ENCODE measurements around the gene LHFPL6. TPM values are rescaled to one million over a fixed set of nuclear protein-coding genes. Genes with fewer than 3 reads are reported as not detected.
A peak's percentile ranks its signal among the peaks of the same experiment; 100 is the strongest.

Gene LHFPL6
- total and polyA plus RNA-seq, 4 donors, result 22.7 to 115 (median 36.1) TPM

DNA sequence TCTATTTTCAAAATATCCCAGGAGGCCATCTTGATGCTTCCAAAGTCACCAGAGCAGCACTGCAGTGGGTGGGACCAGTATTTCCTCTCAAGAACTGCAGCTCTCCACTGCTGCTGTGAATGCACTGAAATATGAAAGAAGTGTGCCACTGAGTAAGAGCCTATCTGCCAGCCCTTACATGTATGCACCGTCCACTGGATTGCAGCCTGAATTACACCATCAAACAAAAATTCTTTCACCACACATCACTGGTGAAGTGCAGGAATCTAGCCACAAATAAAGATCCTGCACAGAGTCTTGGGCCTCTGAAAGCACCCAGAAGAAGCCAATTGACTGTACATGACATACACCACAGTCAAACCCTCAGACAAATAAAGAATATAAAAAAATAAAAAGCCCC lies 249.0 kb downstream of the LHFPL6 start:
- H3K27ac ChIP-seq (ENCODE audit: low read depth in 1 of 2, low read length in 1 of 2), result no peak overlapping the region
- H3K9me3 ChIP-seq (ENCODE audit: control insufficient read depth in 4 of 4, insufficient read depth in 3 of 4, low read length in 3 of 4), result peaks cover 0 to 4% (median 0%) of the 10 kb centered on the region in 4 donors
- DNase-seq (no peak), ATAC-seq (ENCODE audit: insufficient read depth, low FRiP score) (no peak)
- 67 to 88% methylated on average over 1 of the region's 1 CpG for WGBS, 2 donors
- H3K27me3 ChIP-seq (ENCODE audit: control insufficient read depth in 3 of 3, insufficient read depth in 3 of 3, low read length in 2 of 3), result no peaks in the 10 kb centered on the region
- TF ChIP-seq, protein P1, sequence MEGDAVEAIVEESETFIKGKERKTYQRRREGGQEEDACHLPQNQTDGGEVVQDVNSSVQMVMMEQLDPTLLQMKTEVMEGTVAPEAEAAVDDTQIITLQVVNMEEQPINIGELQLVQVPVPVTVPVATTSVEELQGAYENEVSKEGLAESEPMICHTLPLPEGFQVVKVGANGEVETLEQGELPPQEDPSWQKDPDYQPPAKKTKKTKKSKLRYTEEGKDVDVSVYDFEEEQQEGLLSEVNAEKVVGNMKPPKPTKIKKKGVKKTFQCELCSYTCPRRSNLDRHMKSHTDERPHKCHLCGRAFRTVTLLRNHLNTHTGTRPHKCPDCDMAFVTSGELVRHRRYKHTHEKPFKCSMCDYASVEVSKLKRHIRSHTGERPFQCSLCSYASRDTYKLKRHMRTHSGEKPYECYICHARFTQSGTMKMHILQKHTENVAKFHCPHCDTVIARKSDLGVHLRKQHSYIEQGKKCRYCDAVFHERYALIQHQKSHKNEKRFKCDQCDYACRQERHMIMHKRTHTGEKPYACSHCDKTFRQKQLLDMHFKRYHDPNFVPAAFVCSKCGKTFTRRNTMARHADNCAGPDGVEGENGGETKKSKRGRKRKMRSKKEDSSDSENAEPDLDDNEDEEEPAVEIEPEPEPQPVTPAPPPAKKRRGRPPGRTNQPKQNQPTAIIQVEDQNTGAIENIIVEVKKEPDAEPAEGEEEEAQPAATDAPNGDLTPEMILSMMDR (IDR thresholded peaks at IDR 0.05; ENCODE audit: control extremely low read depth, extremely low read depth), result no peak
- no peak overlapping the region for H3K9ac ChIP-seq (ENCODE audit: insufficient read depth in 1 of 2, low read length in 2 of 2)
- peaks cover 0 to 22% (median 3%) of the 10 kb centered on the region in 5 donors for H3K4me1 ChIP-seq (ENCODE audit: control insufficient read depth in 5 of 5, insufficient read depth in 5 of 5, low read length in 5 of 5)
- H3K36me3 ChIP-seq (ENCODE audit: control insufficient read depth in 4 of 4, insufficient read depth in 4 of 4, low read length in 4 of 4), result no peaks in the 10 kb centered on the region
- no peak overlapping the region for H3K4me3 ChIP-seq

DNA sequence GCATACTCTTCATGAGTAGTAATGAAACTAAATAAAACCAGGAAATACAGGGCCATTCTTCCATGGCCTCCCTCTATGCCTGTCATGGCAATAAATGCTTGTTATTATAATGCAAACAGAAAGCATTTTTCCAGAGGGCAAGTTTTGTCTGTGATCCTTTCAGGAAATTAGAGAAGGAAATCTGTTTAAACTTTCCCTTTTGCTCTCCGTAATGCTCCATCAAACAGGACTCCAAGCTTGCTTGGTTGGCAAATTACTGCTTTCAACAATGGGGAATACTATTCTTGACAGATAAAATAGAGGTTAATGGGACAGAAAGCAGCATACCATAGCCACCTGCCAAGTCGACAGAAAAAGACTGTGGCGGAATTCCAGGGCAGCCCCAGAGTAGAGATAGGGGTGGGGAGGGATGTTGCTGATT lies 252.5 kb downstream of the LHFPL6 start:
- 48 to 58% methylated on average over 3 of the region's 3 CpGs for WGBS, 2 donors
- DNase-seq (peak in 2 of 3 donors; percentile 46 to 59), ATAC-seq (ENCODE audit: insufficient read depth, low FRiP score) (no peak)
- H3K27ac ChIP-seq (ENCODE audit: low read depth in 1 of 2, low read length in 1 of 2), result peak overlapping the region; percentile 26 to 56
- peak overlapping the region in 1 of 2 donors; percentile 24 for H3K9ac ChIP-seq (ENCODE audit: insufficient read depth in 1 of 2, low read length in 2 of 2)
- H3K9me3 ChIP-seq (ENCODE audit: control insufficient read depth in 4 of 4, insufficient read depth in 3 of 4, low read length in 3 of 4), result no peaks in the 10 kb centered on the region
- H3K36me3 ChIP-seq (ENCODE audit: control insufficient read depth in 4 of 4, insufficient read depth in 4 of 4, low read length in 4 of 4), result no peaks in the 10 kb centered on the region
- H3K4me1 ChIP-seq (ENCODE audit: control insufficient read depth in 5 of 5, insufficient read depth in 5 of 5, low read length in 5 of 5), result peaks cover 0 to 29% (median 4%) of the 10 kb centered on the region in 5 donors
- no peaks in the 10 kb centered on the region for H3K27me3 ChIP-seq (ENCODE audit: control insufficient read depth in 3 of 3, insufficient read depth in 3 of 3, low read length in 2 of 3)
- TF ChIP-seq, protein P1 (IDR thresholded peaks at IDR 0.05; ENCODE audit: control extremely low read depth, extremely low read depth), result no peak
- H3K4me3 ChIP-seq, result no peak overlapping the region

DNA sequence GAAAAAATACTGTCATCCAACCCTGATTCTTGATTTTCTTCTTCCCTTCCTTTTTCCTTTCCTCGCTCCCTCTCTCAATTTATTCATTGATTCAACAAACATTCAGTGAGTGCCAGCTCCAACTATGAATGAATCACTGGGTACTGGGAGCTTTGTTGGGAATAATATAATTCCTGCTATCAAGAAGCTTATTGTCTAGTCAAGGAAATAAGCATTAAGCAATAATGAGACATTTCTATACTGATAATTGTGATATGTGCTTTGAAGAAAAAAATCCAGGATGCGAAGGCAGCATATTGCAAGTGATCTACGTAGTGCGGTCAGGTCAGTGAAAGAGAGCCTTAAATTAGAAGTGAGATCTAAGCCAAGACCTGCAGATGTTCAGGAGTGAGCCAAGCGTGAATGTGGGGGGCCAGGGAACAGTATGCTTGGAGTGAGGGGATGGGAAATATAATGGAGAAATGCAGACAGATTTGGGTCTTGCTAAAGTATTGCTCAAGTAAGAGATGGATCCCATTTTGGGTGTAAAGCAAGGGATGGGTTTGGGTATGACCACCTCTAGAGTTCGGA lies 253.5 kb downstream of the LHFPL6 start:
- H3K4me1 ChIP-seq (ENCODE audit: control insufficient read depth in 5 of 5, insufficient read depth in 5 of 5, low read length in 5 of 5), result peaks cover 0 to 29% (median 4%) of the 10 kb centered on the region in 5 donors
- 91 to 93% methylated on average over 6 of the region's 6 CpGs for WGBS, 2 donors
- no peak for DNase-seq
- no peaks in the 10 kb centered on the region for H3K36me3 ChIP-seq (ENCODE audit: control insufficient read depth in 4 of 4, insufficient read depth in 4 of 4, low read length in 4 of 4)
- no peak overlapping the region for H3K9ac ChIP-seq (ENCODE audit: insufficient read depth in 1 of 2, low read length in 2 of 2)
- no peaks in the 10 kb centered on the region for H3K9me3 ChIP-seq (ENCODE audit: control insufficient read depth in 4 of 4, insufficient read depth in 3 of 4, low read length in 3 of 4)
- no peak overlapping the region for H3K4me3 ChIP-seq
- H3K27me3 ChIP-seq (ENCODE audit: control insufficient read depth in 3 of 3, insufficient read depth in 3 of 3, low read length in 2 of 3), result no peaks in the 10 kb centered on the region
- TF ChIP-seq, protein P1 (IDR thresholded peaks at IDR 0.05; ENCODE audit: control extremely low read depth, extremely low read depth), result no peak
- peak overlapping the region; percentile 18 to 22 for H3K27ac ChIP-seq (ENCODE audit: low read depth in 1 of 2, low read length in 1 of 2)
- no peak for ATAC-seq (ENCODE audit: insufficient read depth, low FRiP score)

All from lung (tissue), 12 donors.